Measurements from ENCODE around the gene CD3G. TPM values are rescaled to one million over a fixed set of nuclear protein-coding genes. Genes with fewer than 3 reads are reported as not detected.

The CD3G gene
- polyA plus RNA-seq, 10 donors = 0.14 to 5.4 (median 0.31) TPM; not detected in 1

- no peak for DNase-seq
These were observed 21.4 kb upstream of the CD3G start for GRCh38 chr11:118322721-118323120.

- no peak for DNase-seq
These were observed 18.9 kb upstream of the CD3G start for GRCh38 chr11:118325283-118325682.

- no peak for DNase-seq
These were observed 15.4 kb upstream of the CD3G start for GRCh38 chr11:118328745-118329144.

GRCh38 chr11:118334745-118335144 is 9.4 kb upstream of the CD3G start:
- DNase-seq = no peak

- peak in 1 of 3 donors; percentile 19 for DNase-seq
These were observed 5.5 kb upstream of the CD3G start for GRCh38 chr11:118338637-118339061.

- no peak for DNase-seq
These were observed 4.7 kb upstream of the CD3G start for GRCh38 chr11:118339281-118339961.

GRCh38 chr11:118340449-118340848 is 3.7 kb upstream of the CD3G start:
- DNase-seq = no peak

- no peak for DNase-seq
These were observed 2.9 kb upstream of the CD3G start for GRCh38 chr11:118341261-118341660.

- DNase-seq = no peak
These were observed 2.2 kb upstream of the CD3G start for GRCh38 chr11:118341815-118342489.

- no peak for DNase-seq
These were observed 1.5 kb upstream of the CD3G start, which contains the start of gene CD3D for GRCh38 chr11:118342503-118343161. Gene CD3D, minus strand, starts transcription at chr11:118342705. Its CDS starts 98 bp downstream, at chr11:118342607.

GRCh38 chr11:118343248-118343647 is 896 bp upstream of the CD3G start:
- DNase-seq = no peak

GRCh38 chr11:118349475-118349874 is 5.3 kb downstream of the CD3G start:
- DNase-seq = no peak

- peak; percentile 7 to 42 (median 22) for DNase-seq
These were observed 9.1 kb downstream of the CD3G start for GRCh38 chr11:118353084-118353710.

- DNase-seq = no peak
These were observed 13.9 kb downstream of the CD3G start for GRCh38 chr11:118358071-118358470.

GRCh38 chr11:118359295-118359958 is 15.3 kb downstream of the CD3G start, which contains the start of gene UBE4A:
Gene UBE4A, plus strand, starts transcription at chr11:118359600. Its CDS starts 5,481 bp downstream, at chr11:118365081.
- peak; percentile 93 to 97 (median 96) for DNase-seq

- no peak for DNase-seq
These were observed 20.9 kb downstream of the CD3G start for GRCh38 chr11:118364956-118365615.

- DNase-seq = no peak
These were observed 22.1 kb downstream of the CD3G start for GRCh38 chr11:118366287-118366686.

- no peak for DNase-seq
These were observed 26.6 kb downstream of the CD3G start for GRCh38 chr11:118370774-118371173.

- no peak for DNase-seq
These were observed 29.1 kb downstream of the CD3G start for GRCh38 chr11:118373263-118373662.

GRCh38 chr11:118373871-118374270 is 29.7 kb downstream of the CD3G start:
- no peak for DNase-seq

GRCh38 chr11:118374729-118375128 is 30.6 kb downstream of the CD3G start:
- DNase-seq = peak in 1 of 3 donors; percentile 9
